SK-N-SH treated with all-trans-retinoic acid at 6 μM for 48 hours (cell line): ENCODE data around the gene MTFR1L.

Source experiments
- ATAC-seq: fragments of 200-7000 bp; cut with Tn5 transposase; 3 replicates; pipeline ENCODE4 v1.9.1; 2020; ENCODE audit warnings: mild to moderate bottlenecking, moderate library complexity
- ARNTL ChIP-seq: fragments of 450-650 bp; formaldehyde crosslinking; IDR thresholded peaks from 2 replicates; pipeline ENCODE4 v1.5.0; 2020; ENCODE audit warnings: low read depth, mild to moderate bottlenecking, moderate library complexity, borderline replicate concordance
- BACH2 ChIP-seq: fragments of 250-450 bp; sonication (Bioruptor Pico); IDR thresholded peaks from 2 replicates; pipeline ENCODE4 v1.9.0; 2021; ENCODE audit warnings: mild to moderate bottlenecking, borderline replicate concordance
- CSDC2 ChIP-seq: fragments of 250-450 bp; sonication (Bioruptor Pico); IDR thresholded peaks from 2 replicates; pipeline ENCODE4 v1.5.0; 2020; ENCODE audit warnings: mild to moderate bottlenecking, moderate library complexity
- ESRRG ChIP-seq: fragments of 250-450 bp; sonication (Bioruptor Pico); IDR thresholded peaks from 2 replicates; pipeline ENCODE4 v1.6.1; 2021; ENCODE audit warnings: mild to moderate bottlenecking
- GLIS3 ChIP-seq: fragments of 250-450 bp; sonication (Bioruptor Pico); IDR thresholded peaks from 2 replicates; pipeline ENCODE4 v1.5.0; 2020; ENCODE audit warnings: mild to moderate bottlenecking, moderate library complexity
- ISL1 ChIP-seq: fragments of 250-450 bp; sonication (Bioruptor Pico); IDR thresholded peaks from 2 replicates; pipeline ENCODE4 v2.1.2; 2022; ENCODE audit warnings: mild to moderate bottlenecking, moderate library complexity
- OSR1 ChIP-seq: fragments of 250-450 bp; sonication (Bioruptor Pico); IDR thresholded peaks from 2 replicates; pipeline ENCODE4 v1.8.0; 2022; ENCODE audit warnings: moderate library complexity, mild to moderate bottlenecking, inconsistent platforms
- POU6F1 ChIP-seq: fragments of 250-450 bp; sonication (Bioruptor Pico); IDR thresholded peaks from 2 replicates; pipeline ENCODE4 v1.8.0; 2021; ENCODE audit warnings: low read depth, mild to moderate bottlenecking, moderate library complexity, borderline replicate concordance
- PPARA ChIP-seq: fragments of 250-450 bp; sonication (Bioruptor Pico); IDR thresholded peaks from 2 replicates; pipeline ENCODE4 v1.5.0; 2020; ENCODE audit warnings: mild to moderate bottlenecking, borderline replicate concordance
- RARB ChIP-seq: fragments of 250-450 bp; sonication (Bioruptor Pico); IDR thresholded peaks from 2 replicates; pipeline ENCODE4 v1.8.0; 2021; ENCODE audit warnings: mild to moderate bottlenecking, moderate library complexity
- SNAI2 ChIP-seq: fragments of 250-450 bp; sonication (Bioruptor Pico); IDR thresholded peaks from 2 replicates; pipeline ENCODE4 v1.5.0; 2020; ENCODE audit warnings: mild to moderate bottlenecking, moderate library complexity
- TCF4 ChIP-seq: fragments of 250-450 bp; sonication (Bioruptor Pico); IDR thresholded peaks from 2 replicates; pipeline ENCODE4 v1.8.0; 2021; ENCODE audit warnings: mild to moderate bottlenecking, moderate library complexity, borderline replicate concordance
- TOX ChIP-seq: fragments of 250-450 bp; sonication (Bioruptor Pico); IDR thresholded peaks from 2 replicates; pipeline ENCODE4 v1.8.0; 2021; ENCODE audit warnings: mild to moderate bottlenecking, moderate library complexity, borderline replicate concordance
- ZC3H10 ChIP-seq: fragments of 250-450 bp; sonication (Bioruptor Pico); IDR thresholded peaks from 2 replicates; pipeline ENCODE4 v1.5.1; 2021; ENCODE audit warnings: mild to moderate bottlenecking, moderate library complexity
- ZFP3 ChIP-seq: fragments of 250-450 bp; sonication (Bioruptor Pico); IDR thresholded peaks from 2 replicates; pipeline ENCODE4 v1.5.0; 2020; ENCODE audit warnings: mild to moderate bottlenecking, moderate library complexity
- ZFP30 ChIP-seq: fragments of 450-650 bp; formaldehyde crosslinking; IDR thresholded peaks from 2 replicates; pipeline ENCODE4 v1.5.0; 2022; ENCODE audit warnings: mild to moderate bottlenecking, moderate library complexity
- ZNF70 ChIP-seq: fragments of 450-650 bp; formaldehyde crosslinking; IDR thresholded peaks from 2 replicates; pipeline ENCODE4 v1.5.0; 2020; ENCODE audit warnings: mild to moderate bottlenecking, moderate library complexity
- TF ChIP-seq, protein P1 (sequence below): fragments of 250-450 bp; sonication (Bioruptor Pico); IDR thresholded peaks from 2 replicates; pipeline ENCODE4 v1.5.0; 2020; ENCODE audit warnings: mild to moderate bottlenecking, moderate library complexity
- TF ChIP-seq, protein P2 (sequence below): fragments of 250-450 bp; sonication (Bioruptor Pico); IDR thresholded peaks from 2 replicates; pipeline ENCODE4 v1.8.0; 2020; ENCODE audit warnings: mild to moderate bottlenecking, moderate library complexity, borderline replicate concordance

MTFR1L gene

GRCh38 chr1:25787760-25788166, 32.0 kb upstream of the MTFR1L start (continued):
- no peak for TF ChIP-seq ISL1 (CRISPR knock-in tag)
- no peak for TF ChIP-seq BACH2
- TF ChIP-seq TCF4 (CRISPR knock-in tag): no peak
- TF ChIP-seq GLIS3 (CRISPR knock-in tag): no peak
- TF ChIP-seq PPARA (CRISPR knock-in tag): no peak
- TF ChIP-seq RARB (CRISPR knock-in tag): no peak
- TF ChIP-seq, all 23 proteins: peak for 0

GRCh38 chr1:25790472-25790871, 29.3 kb upstream of the MTFR1L start:
- no peak for ATAC-seq
- TF ChIP-seq ZNF70: no peak
- TF ChIP-seq TCF4 (CRISPR knock-in tag): no peak
- TF ChIP-seq, protein P1, sequence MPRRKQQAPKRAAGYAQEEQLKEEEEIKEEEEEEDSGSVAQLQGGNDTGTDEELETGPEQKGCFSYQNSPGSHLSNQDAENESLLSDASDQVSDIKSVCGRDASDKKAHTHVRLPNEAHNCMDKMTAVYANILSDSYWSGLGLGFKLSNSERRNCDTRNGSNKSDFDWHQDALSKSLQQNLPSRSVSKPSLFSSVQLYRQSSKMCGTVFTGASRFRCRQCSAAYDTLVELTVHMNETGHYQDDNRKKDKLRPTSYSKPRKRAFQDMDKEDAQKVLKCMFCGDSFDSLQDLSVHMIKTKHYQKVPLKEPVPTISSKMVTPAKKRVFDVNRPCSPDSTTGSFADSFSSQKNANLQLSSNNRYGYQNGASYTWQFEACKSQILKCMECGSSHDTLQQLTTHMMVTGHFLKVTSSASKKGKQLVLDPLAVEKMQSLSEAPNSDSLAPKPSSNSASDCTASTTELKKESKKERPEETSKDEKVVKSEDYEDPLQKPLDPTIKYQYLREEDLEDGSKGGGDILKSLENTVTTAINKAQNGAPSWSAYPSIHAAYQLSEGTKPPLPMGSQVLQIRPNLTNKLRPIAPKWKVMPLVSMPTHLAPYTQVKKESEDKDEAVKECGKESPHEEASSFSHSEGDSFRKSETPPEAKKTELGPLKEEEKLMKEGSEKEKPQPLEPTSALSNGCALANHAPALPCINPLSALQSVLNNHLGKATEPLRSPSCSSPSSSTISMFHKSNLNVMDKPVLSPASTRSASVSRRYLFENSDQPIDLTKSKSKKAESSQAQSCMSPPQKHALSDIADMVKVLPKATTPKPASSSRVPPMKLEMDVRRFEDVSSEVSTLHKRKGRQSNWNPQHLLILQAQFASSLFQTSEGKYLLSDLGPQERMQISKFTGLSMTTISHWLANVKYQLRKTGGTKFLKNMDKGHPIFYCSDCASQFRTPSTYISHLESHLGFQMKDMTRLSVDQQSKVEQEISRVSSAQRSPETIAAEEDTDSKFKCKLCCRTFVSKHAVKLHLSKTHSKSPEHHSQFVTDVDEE (CRISPR knock-in tag): no peak
- no peak for TF ChIP-seq SNAI2 (CRISPR knock-in tag)
- no peak for TF ChIP-seq ESRRG (CRISPR knock-in tag)
- TF ChIP-seq, protein P2, sequence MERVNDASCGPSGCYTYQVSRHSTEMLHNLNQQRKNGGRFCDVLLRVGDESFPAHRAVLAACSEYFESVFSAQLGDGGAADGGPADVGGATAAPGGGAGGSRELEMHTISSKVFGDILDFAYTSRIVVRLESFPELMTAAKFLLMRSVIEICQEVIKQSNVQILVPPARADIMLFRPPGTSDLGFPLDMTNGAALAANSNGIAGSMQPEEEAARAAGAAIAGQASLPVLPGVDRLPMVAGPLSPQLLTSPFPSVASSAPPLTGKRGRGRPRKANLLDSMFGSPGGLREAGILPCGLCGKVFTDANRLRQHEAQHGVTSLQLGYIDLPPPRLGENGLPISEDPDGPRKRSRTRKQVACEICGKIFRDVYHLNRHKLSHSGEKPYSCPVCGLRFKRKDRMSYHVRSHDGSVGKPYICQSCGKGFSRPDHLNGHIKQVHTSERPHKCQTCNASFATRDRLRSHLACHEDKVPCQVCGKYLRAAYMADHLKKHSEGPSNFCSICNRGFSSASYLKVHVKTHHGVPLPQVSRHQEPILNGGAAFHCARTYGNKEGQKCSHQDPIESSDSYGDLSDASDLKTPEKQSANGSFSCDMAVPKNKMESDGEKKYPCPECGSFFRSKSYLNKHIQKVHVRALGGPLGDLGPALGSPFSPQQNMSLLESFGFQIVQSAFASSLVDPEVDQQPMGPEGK (CRISPR knock-in tag): no peak
- TF ChIP-seq PPARA (CRISPR knock-in tag): no peak

DNA sequence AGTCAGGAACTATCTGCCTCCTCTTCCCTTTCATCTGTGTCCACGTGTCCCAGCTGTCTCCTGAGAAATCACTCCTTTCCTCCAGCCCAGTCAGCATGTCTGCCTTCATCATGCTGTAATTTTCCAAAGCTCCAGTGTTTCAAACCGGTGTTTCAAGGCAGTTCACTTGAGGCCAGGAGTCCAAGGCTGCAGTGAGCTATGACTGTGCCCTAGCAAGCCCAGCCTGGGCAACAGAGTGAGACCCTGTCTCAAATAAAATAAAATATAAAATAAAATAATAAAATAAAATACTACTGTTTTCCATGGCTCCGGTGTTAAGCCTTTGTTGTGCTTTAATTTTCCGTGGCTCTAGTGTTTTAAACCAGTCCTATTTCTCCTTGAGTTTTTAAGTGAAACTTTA, 27.6 kb upstream of the MTFR1L start:
- TF ChIP-seq CSDC2 (no peak), RARB (CRISPR knock-in tag) (no peak), ZNF70 (no peak), TOX (no peak)
- TF ChIP-seq, protein P1 (CRISPR knock-in tag): no peak
- ATAC-seq: no peak

DNA sequence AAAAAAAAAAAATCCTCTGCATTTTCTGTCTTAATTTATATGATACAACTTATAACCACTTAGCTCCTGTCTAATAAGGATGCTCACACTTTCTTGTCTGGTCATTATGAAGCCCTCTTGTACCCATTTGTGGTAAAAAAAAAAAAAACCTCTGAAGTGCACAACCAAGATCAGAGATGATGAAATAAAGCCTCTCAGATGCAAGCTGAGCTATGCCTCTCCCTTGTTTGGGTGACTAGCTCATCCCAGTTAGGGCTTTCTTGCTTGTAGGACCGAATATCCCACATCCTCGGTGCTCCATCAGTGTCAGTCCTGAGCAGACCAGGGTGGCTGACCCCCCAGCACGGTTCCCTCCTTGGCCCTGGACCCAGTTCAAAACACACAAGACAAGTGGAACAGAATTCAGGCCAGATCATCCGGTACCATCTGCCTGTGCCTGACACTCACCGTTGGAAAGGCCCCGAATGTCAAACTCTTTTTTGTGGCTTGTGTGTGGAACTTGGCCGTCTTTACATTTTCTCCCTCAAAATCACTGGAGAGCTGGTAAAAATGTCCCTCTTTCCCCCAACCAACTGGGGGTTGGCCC, 26.1 kb upstream of the MTFR1L start:
- no peak for ATAC-seq
- TF ChIP-seq, protein P1 (CRISPR knock-in tag): no peak
- TF ChIP-seq TOX (no peak), ZNF70 (no peak), POU6F1 (CRISPR knock-in tag) (no peak), ZC3H10 (CRISPR knock-in tag) (no peak), ARNTL (CRISPR knock-in tag) (no peak), BACH2 (no peak), SNAI2 (CRISPR knock-in tag) (no peak), TCF4 (CRISPR knock-in tag) (no peak), OSR1 (CRISPR knock-in tag) (no peak), ZFP3 (CRISPR knock-in tag) (no peak), ZFP30 (CRISPR knock-in tag) (no peak)
- TF ChIP-seq, protein P2 (CRISPR knock-in tag): no peak
